ENCODE data around the gene ANGEL2. TPM values are rescaled to one million over a fixed set of nuclear protein-coding genes. Genes with fewer than 3 reads are reported as not detected.

Gene ANGEL2
- polyA plus RNA-seq, 1 of the 3 experiments (the other 2 are of a cell fraction), result 14.0 TPM

DNA sequence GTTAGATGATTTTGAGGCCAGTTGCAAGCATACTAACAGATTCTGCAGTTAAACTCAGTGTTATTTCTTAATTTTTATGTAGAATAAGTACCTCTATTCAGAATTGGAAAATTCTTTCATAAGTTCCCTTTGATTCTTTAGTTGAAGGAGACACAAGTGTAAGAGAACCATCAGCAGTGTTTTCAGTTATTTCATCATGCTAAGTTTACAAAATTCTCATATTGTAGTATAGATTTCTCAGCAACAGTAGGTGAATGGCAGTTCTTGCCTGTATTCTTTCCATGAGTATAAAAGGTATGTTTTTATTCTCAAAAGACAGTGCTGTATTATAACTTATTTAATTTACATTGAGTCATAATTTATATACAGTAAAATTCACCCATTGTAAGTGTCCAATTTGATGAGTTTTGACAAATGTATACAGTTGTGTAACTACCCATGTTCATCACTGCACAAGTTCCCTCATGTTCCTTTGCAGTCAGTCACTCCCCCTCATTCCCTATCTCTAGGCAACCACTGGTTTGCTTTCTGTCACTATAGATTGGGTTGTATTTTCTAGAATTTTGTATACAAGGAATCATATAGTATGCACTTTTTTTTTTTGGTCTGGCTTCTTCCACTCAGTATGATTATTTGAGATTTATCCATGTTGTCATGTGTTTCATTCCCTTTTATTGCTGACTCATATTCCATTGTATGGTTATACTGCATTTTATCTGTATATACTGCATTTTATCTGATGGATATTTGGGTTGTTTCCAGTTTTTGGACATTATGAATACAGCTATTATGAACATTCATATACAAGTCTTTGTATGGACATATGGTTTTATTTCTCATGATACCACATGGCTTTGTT lies 39.3 kb upstream of the ANGEL2 start:
- DNase-seq, result no peak
- no peak for TF ChIP-seq GATA2 (CRISPR knock-in tag; IDR thresholded peaks at IDR 0.05)
- TF ChIP-seq SIN3A (IDR thresholded peaks at IDR 0.05; ENCODE audit: borderline replicate concordance, low read depth, low read length), result no peak
- no peak for TF ChIP-seq RFX5 (IDR thresholded peaks at IDR 0.05; ENCODE audit: low read length)
- TF ChIP-seq EP300 (IDR thresholded peaks at IDR 0.05; ENCODE audit: borderline replicate concordance in 1 of 2, low read depth in 1 of 2, low read length in 1 of 2), result no peak
- TF ChIP-seq YY1 (IDR thresholded peaks at IDR 0.05; ENCODE audit: low read depth), result no peak
- Histone ChIP-seq H3K27me3 (ENCODE audit: insufficient read depth) (no peaks in the 10 kb centered on the region), H2AFZ (ENCODE audit: low read depth) (no peak overlapping the region), H3K79me2 (ENCODE audit: insufficient read depth) (peaks cover 88% of the 10 kb centered on the region), H3K9me2 (no peaks in the 10 kb centered on the region), H3K27ac (ENCODE audit: low read depth in 2 of 2, low read length in 1 of 2) (peak overlapping the region in 1 of 2 experiments; percentile 21; a peak in 1 of 4 replicates), H3K4me2 (no peak overlapping the region), H3K9me3 (no peaks in the 10 kb centered on the region), H3K36me3 (replicated peaks in 1 of 2; ENCODE audit: control insufficient read depth in 1 of 2, insufficient read depth in 2 of 2, low read length in 1 of 2) (peaks cover 0 to 4% of the 10 kb centered on the region in 2 experiments), H3K4me3 (ENCODE audit: low read depth in 2 of 2, low read length in 1 of 2) (no peak overlapping the region), H4K20me1 (ENCODE audit: insufficient read depth) (peaks cover 26% of the 10 kb centered on the region), H3F3A (replicated peaks; ENCODE audit: insufficient read depth) (peaks cover 12% of the 10 kb centered on the region), H3K4me1 (ENCODE audit: control insufficient read depth in 1 of 2, insufficient read depth in 2 of 2, low read depth in 1 of 2, low read length in 1 of 2) (peaks cover 6 to 16% of the 10 kb centered on the region in 2 experiments; a peak in 3 of 4 replicates), H3K9ac (no peak overlapping the region)
- ChIA-PET CTCF (interaction anchor here (0.9 kb wide), 1 partner anchor 24 kb away, joined by 3 read pairs; no protein-coding TSS in a partner anchor), POLR2A (no interaction called here)

DNA sequence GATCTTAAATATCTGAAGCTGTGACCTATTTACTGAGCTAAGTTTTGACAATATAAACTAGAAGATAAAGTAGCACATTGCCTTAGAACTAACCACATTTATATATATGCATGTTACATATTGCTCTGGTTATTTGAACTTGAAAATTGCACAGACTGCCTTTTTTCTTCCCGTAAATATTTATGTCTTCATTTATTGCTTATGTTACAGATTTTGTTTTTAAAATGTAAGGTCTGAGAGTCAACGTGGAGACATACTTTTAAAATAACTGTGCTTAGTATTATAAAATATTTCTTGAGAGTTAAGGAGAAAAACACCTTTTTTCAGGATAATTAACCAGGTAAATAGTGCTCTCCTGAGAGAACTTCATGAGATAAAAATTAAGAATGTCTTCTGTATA lies 38.5 kb upstream of the ANGEL2 start:
- no peak for DNase-seq
- Histone ChIP-seq H3K4me2 (no peak overlapping the region), H2AFZ (ENCODE audit: low read depth) (no peak overlapping the region), H3K9me2 (no peaks in the 10 kb centered on the region), H3K4me3 (ENCODE audit: low read depth in 2 of 2, low read length in 1 of 2) (no peak overlapping the region), H3K9me3 (no peaks in the 10 kb centered on the region), H3K36me3 (replicated peaks in 1 of 2; ENCODE audit: control insufficient read depth in 1 of 2, insufficient read depth in 2 of 2, low read length in 1 of 2) (peaks cover 0 to 4% of the 10 kb centered on the region in 2 experiments), H3K79me2 (ENCODE audit: insufficient read depth) (peaks cover 79% of the 10 kb centered on the region), H4K20me1 (ENCODE audit: insufficient read depth) (peaks cover 26% of the 10 kb centered on the region), H3K4me1 (ENCODE audit: control insufficient read depth in 1 of 2, insufficient read depth in 2 of 2, low read depth in 1 of 2, low read length in 1 of 2) (peaks cover 6 to 16% of the 10 kb centered on the region in 2 experiments; a peak in 3 of 4 replicates), H3F3A (replicated peaks; ENCODE audit: insufficient read depth) (peaks cover 12% of the 10 kb centered on the region), H3K9ac (no peak overlapping the region), H3K27me3 (ENCODE audit: insufficient read depth) (no peaks in the 10 kb centered on the region), H3K27ac (ENCODE audit: low read depth in 2 of 2, low read length in 1 of 2) (no peak overlapping the region)
- ChIA-PET POLR2A (no interaction called here), CTCF (interaction anchor here (1.0 kb wide), 1 partner anchor 26 kb away, joined by 3 read pairs; no protein-coding TSS in a partner anchor)
- 93% methylated on average over 2 of the region's 2 CpGs for WGBS (ENCODE audit: low lambda C conversion rate)
- TF ChIP-seq SIN3A (IDR thresholded peaks at IDR 0.05; ENCODE audit: borderline replicate concordance, low read depth, low read length) (no peak), TCF12 (IDR thresholded peaks at IDR 0.05) (no peak), NRF1 (IDR thresholded peaks at IDR 0.05; ENCODE audit: low read depth, low read length) (no peak), GABPA (IDR thresholded peaks at IDR 0.05; ENCODE audit: low read depth) (no peak), TEAD4 (IDR thresholded peaks at IDR 0.05; ENCODE audit: borderline replicate concordance, insufficient read depth) (no peak), MXI1 (IDR thresholded peaks at IDR 0.05; ENCODE audit: low read depth, low read length) (no peak), RCOR1 (IDR thresholded peaks at IDR 0.05; ENCODE audit: low read length) (no peak), GATA2 (CRISPR knock-in tag; IDR thresholded peaks at IDR 0.05) (no peak), EZH2phosphoT487 (IDR thresholded peaks at IDR 0.05; ENCODE audit: borderline replicate concordance, low read depth) (no peak), RAD21 (IDR thresholded peaks at IDR 0.05; ENCODE audit: low read length) (no peak), JUND (IDR thresholded peaks at IDR 0.05) (no peak)
- TF ChIP-seq, protein P1, sequence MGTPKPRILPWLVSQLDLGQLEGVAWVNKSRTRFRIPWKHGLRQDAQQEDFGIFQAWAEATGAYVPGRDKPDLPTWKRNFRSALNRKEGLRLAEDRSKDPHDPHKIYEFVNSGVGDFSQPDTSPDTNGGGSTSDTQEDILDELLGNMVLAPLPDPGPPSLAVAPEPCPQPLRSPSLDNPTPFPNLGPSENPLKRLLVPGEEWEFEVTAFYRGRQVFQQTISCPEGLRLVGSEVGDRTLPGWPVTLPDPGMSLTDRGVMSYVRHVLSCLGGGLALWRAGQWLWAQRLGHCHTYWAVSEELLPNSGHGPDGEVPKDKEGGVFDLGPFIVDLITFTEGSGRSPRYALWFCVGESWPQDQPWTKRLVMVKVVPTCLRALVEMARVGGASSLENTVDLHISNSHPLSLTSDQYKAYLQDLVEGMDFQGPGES (IDR thresholded peaks at IDR 0.05; ENCODE audit: low read depth, low read length), result no peak
- TF ChIP-seq, protein P2, sequence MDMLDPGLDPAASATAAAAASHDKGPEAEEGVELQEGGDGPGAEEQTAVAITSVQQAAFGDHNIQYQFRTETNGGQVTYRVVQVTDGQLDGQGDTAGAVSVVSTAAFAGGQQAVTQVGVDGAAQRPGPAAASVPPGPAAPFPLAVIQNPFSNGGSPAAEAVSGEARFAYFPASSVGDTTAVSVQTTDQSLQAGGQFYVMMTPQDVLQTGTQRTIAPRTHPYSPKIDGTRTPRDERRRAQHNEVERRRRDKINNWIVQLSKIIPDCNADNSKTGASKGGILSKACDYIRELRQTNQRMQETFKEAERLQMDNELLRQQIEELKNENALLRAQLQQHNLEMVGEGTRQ (IDR thresholded peaks at IDR 0.05; ENCODE audit: borderline replicate concordance, low read depth, low read length), result no peak
- TF ChIP-seq, protein P3, sequence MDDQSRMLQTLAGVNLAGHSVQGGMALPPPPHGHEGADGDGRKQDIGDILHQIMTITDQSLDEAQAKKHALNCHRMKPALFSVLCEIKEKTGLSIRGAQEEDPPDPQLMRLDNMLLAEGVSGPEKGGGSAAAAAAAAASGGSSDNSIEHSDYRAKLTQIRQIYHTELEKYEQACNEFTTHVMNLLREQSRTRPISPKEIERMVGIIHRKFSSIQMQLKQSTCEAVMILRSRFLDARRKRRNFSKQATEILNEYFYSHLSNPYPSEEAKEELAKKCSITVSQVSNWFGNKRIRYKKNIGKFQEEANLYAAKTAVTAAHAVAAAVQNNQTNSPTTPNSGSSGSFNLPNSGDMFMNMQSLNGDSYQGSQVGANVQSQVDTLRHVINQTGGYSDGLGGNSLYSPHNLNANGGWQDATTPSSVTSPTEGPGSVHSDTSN (IDR thresholded peaks at IDR 0.05), result no peak
- TF ChIP-seq, protein P4, sequence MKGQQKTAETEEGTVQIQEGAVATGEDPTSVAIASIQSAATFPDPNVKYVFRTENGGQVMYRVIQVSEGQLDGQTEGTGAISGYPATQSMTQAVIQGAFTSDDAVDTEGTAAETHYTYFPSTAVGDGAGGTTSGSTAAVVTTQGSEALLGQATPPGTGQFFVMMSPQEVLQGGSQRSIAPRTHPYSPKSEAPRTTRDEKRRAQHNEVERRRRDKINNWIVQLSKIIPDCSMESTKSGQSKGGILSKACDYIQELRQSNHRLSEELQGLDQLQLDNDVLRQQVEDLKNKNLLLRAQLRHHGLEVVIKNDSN (IDR thresholded peaks at IDR 0.05; ENCODE audit: borderline replicate concordance, low read depth), result no peak
- TF ChIP-seq, protein P5, sequence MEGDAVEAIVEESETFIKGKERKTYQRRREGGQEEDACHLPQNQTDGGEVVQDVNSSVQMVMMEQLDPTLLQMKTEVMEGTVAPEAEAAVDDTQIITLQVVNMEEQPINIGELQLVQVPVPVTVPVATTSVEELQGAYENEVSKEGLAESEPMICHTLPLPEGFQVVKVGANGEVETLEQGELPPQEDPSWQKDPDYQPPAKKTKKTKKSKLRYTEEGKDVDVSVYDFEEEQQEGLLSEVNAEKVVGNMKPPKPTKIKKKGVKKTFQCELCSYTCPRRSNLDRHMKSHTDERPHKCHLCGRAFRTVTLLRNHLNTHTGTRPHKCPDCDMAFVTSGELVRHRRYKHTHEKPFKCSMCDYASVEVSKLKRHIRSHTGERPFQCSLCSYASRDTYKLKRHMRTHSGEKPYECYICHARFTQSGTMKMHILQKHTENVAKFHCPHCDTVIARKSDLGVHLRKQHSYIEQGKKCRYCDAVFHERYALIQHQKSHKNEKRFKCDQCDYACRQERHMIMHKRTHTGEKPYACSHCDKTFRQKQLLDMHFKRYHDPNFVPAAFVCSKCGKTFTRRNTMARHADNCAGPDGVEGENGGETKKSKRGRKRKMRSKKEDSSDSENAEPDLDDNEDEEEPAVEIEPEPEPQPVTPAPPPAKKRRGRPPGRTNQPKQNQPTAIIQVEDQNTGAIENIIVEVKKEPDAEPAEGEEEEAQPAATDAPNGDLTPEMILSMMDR (IDR thresholded peaks at IDR 0.05), result no peak
